GM18519 (cell line): ENCODE measurements around the gene NCF1.
"Not testable (repeated sequence)": the region's sequence is repeated elsewhere in the genome, so short reads cannot be mapped to it uniquely, and the experiment has no call there.

ENCODE experiments used
- ATAC-seq: cut with Tn5 transposase; IDR thresholded peaks from one replicate; pipeline ENCODE4 v1.9.1; 2021; ENCODE audit warnings: mild to moderate bottlenecking, moderate library complexity; ENCODE audit not compliant: unreplicated experiment, low FRiP score

The NCF1 gene

GRCh38 chr7:74783595-74783994 is 9.8 kb downstream of the NCF1 start:
- not testable (repeated sequence) for ATAC-seq

- peak; percentile 69 for ATAC-seq
Observed at GRCh38 chr7:74788369-74789150, 14.7 kb downstream of the NCF1 start.

- ATAC-seq, result not testable (repeated sequence)
Observed at GRCh38 chr7:74789200-74789736, 15.5 kb downstream of the NCF1 start.

GRCh38 chr7:74797848-74798622 is 24.2 kb downstream of the NCF1 start:
- ATAC-seq, result not testable (repeated sequence)

- ATAC-seq, result not testable (repeated sequence)
Observed at GRCh38 chr7:74798644-74799043, 24.8 kb downstream of the NCF1 start.

- ATAC-seq, result not testable (repeated sequence)
Observed at GRCh38 chr7:74815882-74816281, 42.1 kb downstream of the NCF1 start.

- peak; percentile 81 for ATAC-seq
Observed at GRCh38 chr7:74820146-74820805, 46.5 kb downstream of the NCF1 start.

GRCh38 chr7:74821259-74821658 is 47.4 kb downstream of the NCF1 start:
- not testable (repeated sequence) for ATAC-seq

- not testable (repeated sequence) for ATAC-seq
Observed at GRCh38 chr7:74829959-74830358, 56.1 kb downstream of the NCF1 start.

GRCh38 chr7:74830411-74830810 is 56.6 kb downstream of the NCF1 start:
- ATAC-seq, result not testable (repeated sequence)
